Esophagus squamous epithelium (tissue), 4 donors: ENCODE results near the gene LY6G6F.

ENCODE experiments used
- CTCF ChIP-seq, 6 experiments: fragments of 450-650 bp in 4 of 6; fragments of 200-600 bp in 2 of 6; sonication (generic) in 2 of 6; IDR thresholded peaks; one replicate each; pipeline ENCODE4 v1.5.1; 2016 to 2019; ENCODE audit warnings: antibody characterized with exemption in 6 of 6, mild to moderate bottlenecking in 4 of 6, moderate library complexity in 4 of 6
- POLR2A ChIP-seq, 4 donors: fragments of 450-650 bp; IDR thresholded peaks; one replicate each; pipeline ENCODE4 v1.6.1; 2017; ENCODE audit warnings: antibody characterized with exemption in 4 of 4, mild to moderate bottlenecking in 4 of 4, moderate library complexity in 3 of 4

- TF ChIP-seq CTCF (IDR thresholded peaks at IDR 0.05) (no peak), POLR2A (IDR thresholded peaks at IDR 0.05) (no peak)
Observed at GRCh38 chr6:31749301-31750036, 42.8 kb downstream of the LY6G6F start.
